ENCODE data around the gene RFC4.
"Not testable (repeated sequence)": the region's sequence is repeated elsewhere in the genome, so short reads cannot be mapped to it uniquely, and the experiment has no call there.

DNA sequence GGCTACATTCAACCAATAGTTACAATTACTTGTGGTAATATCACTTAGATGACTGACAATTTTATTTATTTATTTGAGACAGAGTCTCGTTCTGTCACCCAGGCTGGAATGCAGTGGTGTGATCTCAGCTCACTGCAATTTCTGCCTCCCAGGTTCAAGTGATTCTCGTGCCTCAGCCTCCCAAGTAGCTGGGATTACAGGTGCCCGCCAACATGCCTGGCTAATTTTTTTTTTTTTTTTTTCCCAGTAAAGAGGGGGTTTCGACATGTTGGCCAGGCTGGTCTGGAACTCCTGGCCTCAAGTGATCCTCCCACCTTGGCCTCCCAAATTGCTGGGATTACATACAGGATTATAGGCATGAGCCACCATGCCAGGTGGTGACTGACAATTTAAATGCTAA, 2.8 kb downstream of the RFC4 start:
- TF ChIP-seq, protein P1, sequence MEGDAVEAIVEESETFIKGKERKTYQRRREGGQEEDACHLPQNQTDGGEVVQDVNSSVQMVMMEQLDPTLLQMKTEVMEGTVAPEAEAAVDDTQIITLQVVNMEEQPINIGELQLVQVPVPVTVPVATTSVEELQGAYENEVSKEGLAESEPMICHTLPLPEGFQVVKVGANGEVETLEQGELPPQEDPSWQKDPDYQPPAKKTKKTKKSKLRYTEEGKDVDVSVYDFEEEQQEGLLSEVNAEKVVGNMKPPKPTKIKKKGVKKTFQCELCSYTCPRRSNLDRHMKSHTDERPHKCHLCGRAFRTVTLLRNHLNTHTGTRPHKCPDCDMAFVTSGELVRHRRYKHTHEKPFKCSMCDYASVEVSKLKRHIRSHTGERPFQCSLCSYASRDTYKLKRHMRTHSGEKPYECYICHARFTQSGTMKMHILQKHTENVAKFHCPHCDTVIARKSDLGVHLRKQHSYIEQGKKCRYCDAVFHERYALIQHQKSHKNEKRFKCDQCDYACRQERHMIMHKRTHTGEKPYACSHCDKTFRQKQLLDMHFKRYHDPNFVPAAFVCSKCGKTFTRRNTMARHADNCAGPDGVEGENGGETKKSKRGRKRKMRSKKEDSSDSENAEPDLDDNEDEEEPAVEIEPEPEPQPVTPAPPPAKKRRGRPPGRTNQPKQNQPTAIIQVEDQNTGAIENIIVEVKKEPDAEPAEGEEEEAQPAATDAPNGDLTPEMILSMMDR (IDR thresholded peaks at IDR 0.05; ENCODE audit: low read length): not testable (repeated sequence)
- not testable (repeated sequence) for TF ChIP-seq EZH2 (IDR thresholded peaks at IDR 0.05; ENCODE audit: borderline replicate concordance, low read length)

Measured in OCI-LY1 (cell line).